Ishikawa (cell line): ENCODE measurements around the gene SRP9.

Experiments used
- CEBPB ChIP-seq: IDR thresholded peaks from 2 replicates; pipeline ENCODE4 v1.6.1; 2012
- CREB1 ChIP-seq: IDR thresholded peaks from 2 replicates; pipeline ENCODE4 v1.6.1; 2012; ENCODE audit warnings: low read depth
- EGR1 ChIP-seq: IDR thresholded peaks from 2 replicates; pipeline ENCODE4 v1.6.1; 2012
- EP300 ChIP-seq: IDR thresholded peaks from 2 replicates; pipeline ENCODE4 v1.6.1; 2012; ENCODE audit warnings: borderline replicate concordance
- FOXM1 ChIP-seq: IDR thresholded peaks from 2 replicates; pipeline ENCODE4 v1.6.1; 2012; ENCODE audit warnings: low read depth, borderline replicate concordance
- NFIC ChIP-seq: IDR thresholded peaks from 2 replicates; pipeline ENCODE4 v1.6.1; 2012
- RAD21 ChIP-seq: IDR thresholded peaks from 2 replicates; pipeline ENCODE4 v1.6.1; 2012; ENCODE audit warnings: low read depth
- REST ChIP-seq: IDR thresholded peaks from 2 replicates; pipeline ENCODE4 v1.6.1; 2012; ENCODE audit warnings: low read depth, mild to moderate bottlenecking
- TAF1 ChIP-seq: IDR thresholded peaks from 2 replicates; pipeline ENCODE4 v1.6.1; 2012; ENCODE audit warnings: low read depth, mild to moderate bottlenecking
- TCF12 ChIP-seq: IDR thresholded peaks from 2 replicates; pipeline ENCODE4 v1.6.1; 2012; ENCODE audit warnings: low read depth
- TEAD4 ChIP-seq: IDR thresholded peaks from 2 replicates; pipeline ENCODE4 v1.6.1; 2012
- USF1 ChIP-seq: IDR thresholded peaks from 2 replicates; pipeline ENCODE4 v1.6.1; 2012
- YY1 ChIP-seq: IDR thresholded peaks from 2 replicates; pipeline ENCODE4 v1.6.1; 2012; ENCODE audit warnings: low read depth
- ZBTB7A ChIP-seq: IDR thresholded peaks from 2 replicates; pipeline ENCODE4 v1.6.1; 2012; ENCODE audit warnings: low read depth
- TF ChIP-seq, protein P1 (sequence below): IDR thresholded peaks from 2 replicates; pipeline ENCODE4 v1.6.1; 2012

The SRP9 gene

GRCh38 chr1:225763716-225764548 lies 13.7 kb upstream of the SRP9 start:
- no peak for TF ChIP-seq NFIC
- TF ChIP-seq REST = no peak
- TF ChIP-seq EP300 = no peak
- TF ChIP-seq, protein P1, sequence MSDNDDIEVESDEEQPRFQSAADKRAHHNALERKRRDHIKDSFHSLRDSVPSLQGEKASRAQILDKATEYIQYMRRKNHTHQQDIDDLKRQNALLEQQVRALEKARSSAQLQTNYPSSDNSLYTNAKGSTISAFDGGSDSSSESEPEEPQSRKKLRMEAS = no peak
- TF ChIP-seq CEBPB = no peak
- TF ChIP-seq TEAD4 = no peak
- TF ChIP-seq CREB1 = no peak
- TF ChIP-seq RAD21 = no peak
- TF ChIP-seq TAF1 = no peak

GRCh38 chr1:225765982-225766674 lies 11.5 kb upstream of the SRP9 start:
- TF ChIP-seq TCF12 = no peak
- TF ChIP-seq CREB1 = no peak

DNA sequence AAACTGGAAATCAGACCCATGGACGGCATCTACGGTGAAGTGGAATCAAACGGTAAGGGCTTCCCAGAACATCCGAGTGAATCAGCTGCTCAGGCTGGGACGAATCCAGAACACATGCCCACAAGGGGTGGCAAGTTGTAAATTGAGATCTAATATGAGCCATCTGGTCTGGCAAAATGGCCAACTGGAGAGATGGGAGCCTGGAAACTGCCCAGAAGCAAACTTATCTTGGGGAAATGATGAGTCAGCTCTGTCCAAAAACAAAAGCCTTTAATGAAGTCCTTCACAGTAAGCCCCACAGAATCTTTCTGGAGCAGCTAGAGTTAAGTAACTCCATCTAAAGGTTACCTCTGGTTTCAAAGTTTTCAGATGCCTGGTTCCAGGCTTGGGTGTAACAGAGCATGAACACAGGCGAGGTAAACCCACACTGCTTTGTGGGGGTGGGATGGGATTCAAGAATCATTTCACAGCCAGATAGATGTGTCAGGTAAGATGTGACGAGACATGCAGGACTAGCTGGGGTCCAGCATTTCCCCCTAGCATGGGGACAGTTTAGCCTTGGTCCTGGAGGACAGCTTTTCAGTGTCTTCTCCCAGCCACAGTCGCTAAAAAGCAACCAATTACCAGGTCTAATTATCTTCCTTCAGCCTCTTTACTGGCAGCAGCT lies 10.5 kb upstream of the SRP9 start:
- TF ChIP-seq, protein P1 = 0 out of 2 replicates have a peak, but pooled peaks have one; percentile 22
- TF ChIP-seq CEBPB (no peak), NFIC (no peak)

GRCh38 chr1:225767634-225768540 lies 9.7 kb upstream of the SRP9 start:
- TF ChIP-seq EP300 = no peak; the same call in 1 of the 2 replicates
- 0 out of 2 replicates have a peak, but pooled peaks have one; percentile 17 for TF ChIP-seq NFIC
- TF ChIP-seq FOXM1 = no peak
- TF ChIP-seq TAF1 = no peak
- no peak; the same call in 1 of the 2 replicates for TF ChIP-seq TCF12
- TF ChIP-seq USF1 = no peak
- no peak for TF ChIP-seq CEBPB
- TF ChIP-seq YY1 = no peak
- no peak for TF ChIP-seq EGR1
- no peak for TF ChIP-seq CREB1
- TF ChIP-seq REST = no peak
- TF ChIP-seq, protein P1 = 0 out of 2 replicates have a peak, but pooled peaks have one; percentile 7
- no peak for TF ChIP-seq ZBTB7A

GRCh38 chr1:225768662-225769426 lies 8.8 kb upstream of the SRP9 start:
- TF ChIP-seq CEBPB (peak; percentile 54), EP300 (no peak)
